GM19035 (cell line): ENCODE data around the gene PCIF1.
"Not testable (repeated sequence)": the region's sequence is repeated elsewhere in the genome, so short reads cannot be mapped to it uniquely, and the experiment has no call there.

ENCODE experiments used
- ATAC-seq: cut with Tn5 transposase; IDR thresholded peaks from one replicate; pipeline ENCODE4 v1.9.1; 2021; ENCODE audit not compliant: unreplicated experiment

Gene PCIF1

DNA sequence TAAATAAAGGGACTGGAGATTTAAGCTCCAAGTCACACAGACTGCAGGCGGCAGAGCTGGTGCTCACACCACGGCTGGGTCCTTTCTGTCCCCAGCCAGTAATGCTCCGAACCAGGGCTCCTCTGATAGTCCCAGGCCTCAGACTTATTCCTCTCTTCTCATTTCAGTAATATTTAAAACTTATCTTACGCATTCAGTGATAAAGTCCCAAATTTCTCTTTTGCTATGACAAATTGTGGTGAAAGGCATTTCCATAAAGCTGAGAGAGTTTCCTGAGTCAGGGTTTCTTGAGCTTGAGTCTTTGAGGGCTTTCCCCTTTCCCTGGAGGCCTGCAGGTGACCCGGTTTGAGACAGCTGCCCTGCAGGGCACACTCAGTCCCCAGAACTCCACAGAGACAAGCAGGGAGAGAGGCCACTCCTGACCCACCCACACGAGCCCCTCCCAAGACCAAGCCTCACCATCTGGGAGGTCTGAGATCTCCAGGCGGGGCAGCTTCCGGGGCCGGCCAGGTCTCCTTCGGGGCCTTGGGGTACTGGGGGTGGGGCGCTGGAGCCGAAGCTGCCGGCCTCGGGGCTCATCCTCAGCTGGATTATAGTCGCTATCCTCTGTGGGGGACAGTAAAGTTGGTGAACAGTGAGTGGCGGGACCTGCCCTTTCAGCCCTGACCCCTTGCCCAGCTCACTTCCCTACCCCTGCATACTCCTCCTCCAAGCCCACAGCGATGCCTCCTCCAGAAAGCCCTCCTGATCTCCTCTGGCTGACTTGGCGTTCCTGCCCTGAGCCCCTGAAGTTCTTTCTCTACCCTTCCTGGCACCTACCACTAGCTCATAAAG, 30.9 kb downstream of the PCIF1 start:
- ATAC-seq: no peak

DNA sequence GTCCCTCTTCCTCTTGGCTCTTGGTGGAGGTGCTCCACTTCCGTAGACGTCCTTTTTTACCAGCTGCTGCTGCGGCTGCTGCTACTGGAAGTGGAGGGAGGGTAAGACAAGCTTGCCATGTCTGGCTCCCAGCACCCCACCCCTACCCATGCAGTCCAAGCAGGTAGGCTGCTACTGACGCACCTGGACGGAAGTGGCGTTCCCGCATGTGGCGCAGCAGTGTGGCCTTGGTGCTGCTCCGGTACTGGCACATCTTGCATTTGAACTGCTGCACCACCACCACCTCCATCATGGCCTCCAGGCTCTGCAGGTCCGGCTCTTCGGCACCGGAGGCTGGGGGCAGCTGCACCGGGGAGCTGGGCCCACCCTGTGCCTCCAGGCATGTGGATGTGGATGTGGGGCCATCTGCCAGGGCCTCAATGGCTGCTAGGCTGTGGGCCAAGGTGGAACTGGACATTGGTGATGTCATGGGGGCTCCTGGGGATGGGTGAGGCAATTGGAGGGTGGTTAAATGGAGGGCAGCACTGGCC, 33.1 kb downstream of the PCIF1 start:
- no peak for ATAC-seq

DNA sequence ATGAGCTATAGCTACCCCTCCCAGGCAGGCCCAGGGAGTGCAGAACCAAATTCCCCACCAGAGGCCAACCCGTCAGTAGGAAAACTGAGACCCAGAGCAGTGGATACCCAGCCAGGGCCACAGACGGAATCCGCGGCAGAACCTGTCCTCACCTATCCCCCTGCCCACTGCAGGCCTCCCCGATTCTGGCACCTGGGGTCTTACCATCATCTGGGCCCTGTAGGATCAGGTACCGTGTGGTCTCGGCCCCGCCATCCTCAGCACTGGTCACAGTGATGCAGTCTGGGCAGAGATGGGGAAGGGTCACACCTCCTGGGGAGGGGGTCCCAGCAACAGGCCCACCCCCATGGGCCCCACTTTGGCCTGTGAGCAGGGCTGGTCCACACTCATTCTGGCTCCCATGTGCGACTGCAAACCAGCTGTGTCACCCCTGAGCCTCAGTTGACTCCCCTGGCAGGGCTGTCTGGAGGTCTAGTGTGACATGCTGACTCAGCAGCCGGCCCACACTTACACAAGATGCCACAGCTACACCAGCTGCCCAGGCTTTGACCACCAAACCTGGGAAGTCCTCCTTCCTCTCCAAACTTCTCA, 33.7 kb downstream of the PCIF1 start:
- ATAC-seq: no peak

DNA sequence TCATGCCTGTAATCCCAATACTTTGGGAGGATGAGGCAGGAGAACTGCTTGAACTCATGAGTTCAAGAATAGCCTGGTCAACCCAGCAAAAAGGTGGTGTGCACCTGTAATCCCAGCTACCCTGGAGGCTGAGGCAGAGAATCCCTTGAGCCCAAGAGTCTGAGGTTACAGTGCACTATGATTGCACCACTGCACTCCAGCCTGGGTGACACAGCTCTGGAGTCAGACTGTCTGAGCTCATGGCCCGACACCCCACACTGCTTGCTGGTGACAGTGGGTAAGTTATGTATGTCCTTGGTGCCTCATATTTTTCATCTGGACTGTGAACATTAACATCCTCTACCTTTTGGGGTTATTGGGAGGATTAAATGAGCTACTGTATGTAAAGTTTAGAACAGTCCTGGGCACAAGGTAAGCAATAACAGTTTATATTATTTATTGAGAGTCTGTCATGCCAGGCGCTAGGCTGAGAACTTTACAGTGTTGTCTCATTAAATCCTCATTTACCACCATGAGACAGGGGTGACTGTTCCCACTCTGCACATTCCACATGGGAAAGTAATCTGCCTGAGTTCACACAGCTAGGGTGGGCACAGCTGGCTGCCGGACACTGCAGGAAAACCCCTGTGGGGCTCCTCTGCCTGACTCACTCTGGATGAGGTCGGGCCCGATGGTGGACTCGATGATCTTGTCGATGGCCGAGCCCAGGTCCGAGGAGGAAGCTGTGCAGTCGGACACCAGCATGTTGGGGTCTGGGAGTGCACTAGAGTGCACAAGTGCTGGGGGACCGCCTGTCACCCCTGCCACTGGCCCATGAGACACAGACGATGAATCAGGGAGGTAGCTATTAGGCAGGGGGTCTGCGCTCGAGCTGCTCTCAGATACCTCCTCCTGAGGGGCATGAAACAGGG, 34.6 kb downstream of the PCIF1 start:
- no peak for ATAC-seq

DNA sequence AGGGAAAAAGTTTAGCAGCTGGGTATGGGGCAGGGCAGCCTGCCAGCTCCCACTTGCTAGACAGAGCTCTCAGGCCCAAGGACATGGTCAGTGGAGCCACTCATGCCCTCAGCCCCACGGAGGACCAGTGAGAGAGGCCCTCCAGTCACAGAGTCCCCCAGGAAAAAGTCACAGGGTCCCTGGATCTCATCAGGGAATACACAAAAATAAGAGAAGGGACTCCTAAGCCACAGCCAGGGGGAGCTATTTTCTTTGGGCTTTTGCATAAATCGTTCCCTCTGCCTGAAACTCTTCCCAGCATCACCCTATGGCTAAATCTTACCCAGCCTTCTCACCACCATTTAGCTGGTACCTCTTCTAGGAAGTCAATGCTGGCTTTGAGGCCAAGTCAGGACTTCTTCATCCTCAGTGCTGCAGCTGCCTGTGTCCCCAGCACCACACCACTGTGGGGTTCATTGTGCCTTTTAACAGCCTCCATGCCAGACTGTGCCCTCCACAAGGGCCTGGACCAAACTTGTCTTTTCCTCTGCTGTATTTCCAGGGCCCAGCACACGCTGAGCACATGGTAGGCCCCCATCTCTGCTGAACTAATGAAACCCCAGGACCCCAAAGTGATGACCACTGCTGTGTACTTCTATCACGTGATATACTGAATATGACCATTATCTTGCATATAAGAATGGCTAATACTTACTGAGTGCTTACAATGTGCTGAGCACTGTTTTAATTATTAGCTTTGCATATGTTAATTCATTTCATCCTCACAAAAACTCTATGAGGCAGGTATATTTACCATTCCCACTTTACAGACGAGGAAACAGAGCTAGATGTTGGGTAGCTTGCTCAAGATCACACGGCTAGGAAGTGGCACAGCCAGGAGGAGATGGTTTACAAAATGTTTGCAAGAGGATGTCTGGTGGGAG, 35.5 kb downstream of the PCIF1 start:
- ATAC-seq: no peak

DNA sequence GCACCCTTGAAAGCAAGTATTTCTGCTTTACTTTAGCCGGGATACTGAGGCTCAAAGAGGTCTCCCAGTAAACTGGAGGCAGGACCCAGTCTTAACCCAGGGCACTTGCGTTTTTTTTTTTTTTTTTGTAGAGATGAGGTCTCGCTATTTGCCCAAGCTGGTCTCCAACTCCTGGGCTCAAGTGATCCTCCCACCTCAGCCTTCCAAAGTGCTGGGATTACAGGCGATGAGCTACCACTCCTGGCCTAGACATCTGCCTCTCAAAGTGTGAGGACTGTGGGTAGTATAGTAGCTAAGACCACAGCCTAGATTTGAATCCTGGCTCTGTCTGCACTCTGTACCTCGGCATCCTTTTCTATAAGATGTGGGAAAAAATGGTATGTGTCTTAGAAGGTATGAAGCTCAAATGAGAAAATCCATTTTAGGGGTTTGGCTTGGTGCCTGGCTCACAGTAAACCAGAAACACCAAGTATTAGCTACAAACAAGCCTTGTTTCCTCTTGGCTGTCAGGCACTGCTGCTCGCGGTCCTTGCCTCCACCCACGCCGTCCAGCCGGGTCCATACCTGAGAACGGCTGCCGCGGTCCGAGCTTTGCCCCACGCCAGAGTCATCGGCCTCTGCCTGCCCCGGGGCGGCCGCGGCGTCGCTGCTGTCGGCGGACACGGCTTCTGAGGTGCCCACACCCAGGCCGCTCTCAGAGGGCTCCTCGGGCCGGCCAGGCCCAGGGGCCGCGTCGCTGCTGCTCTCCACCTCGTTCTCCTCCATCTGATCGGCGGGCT, 36.4 kb downstream of the PCIF1 start:
- ATAC-seq: peak; percentile 10

GRCh38 chr20:45971425-45971674, 36.9 kb downstream of the PCIF1 start:
- ATAC-seq: peak; percentile 25

DNA sequence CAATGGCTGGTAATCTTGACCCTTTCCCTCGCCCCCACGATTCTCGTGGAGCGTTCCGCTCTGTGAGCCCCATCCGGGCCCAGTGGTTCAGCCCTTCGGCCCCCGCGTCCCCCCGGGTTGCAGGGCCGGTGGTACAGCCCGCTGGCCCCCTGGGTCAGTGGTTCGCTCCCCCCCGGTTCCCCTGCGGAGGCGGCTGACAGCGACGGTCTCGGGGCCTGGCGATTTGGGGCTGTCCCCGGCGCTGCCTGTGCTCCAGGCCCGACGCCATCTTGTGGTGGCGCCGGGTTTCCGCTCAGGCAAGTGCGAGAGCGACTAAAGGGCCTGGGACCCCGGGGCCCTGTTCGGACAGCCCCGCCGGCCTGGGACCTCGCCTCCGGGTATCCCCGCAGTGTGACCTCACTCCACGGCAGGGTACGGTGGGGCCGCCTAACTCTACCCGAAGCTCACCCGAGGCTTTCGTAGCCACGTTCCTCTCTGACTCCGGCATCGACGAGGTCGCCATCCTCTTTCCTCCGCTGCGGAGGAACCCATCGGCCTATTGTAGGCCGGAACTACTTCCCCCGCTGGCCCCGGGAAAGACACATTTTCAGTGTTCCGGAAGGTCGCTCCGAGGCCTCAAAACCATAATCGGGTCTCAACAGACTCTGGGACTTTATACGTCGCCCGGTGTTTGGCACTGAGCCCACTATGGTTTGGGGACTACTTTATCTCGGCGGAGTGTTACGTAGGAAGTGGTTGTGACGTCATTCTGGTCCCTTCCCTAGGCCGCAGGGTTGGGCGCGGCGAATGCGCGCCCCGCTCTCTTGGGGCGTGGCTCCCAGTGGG, 37.4 kb downstream of the PCIF1 start, which contains the start of gene ZNF335:
ZNF335 (minus strand) TSS at position 529 of the 825 bp plus-strand sequence. CDS start 793 bp downstream, outside the sequence.
- ATAC-seq: peak; percentile 71

DNA sequence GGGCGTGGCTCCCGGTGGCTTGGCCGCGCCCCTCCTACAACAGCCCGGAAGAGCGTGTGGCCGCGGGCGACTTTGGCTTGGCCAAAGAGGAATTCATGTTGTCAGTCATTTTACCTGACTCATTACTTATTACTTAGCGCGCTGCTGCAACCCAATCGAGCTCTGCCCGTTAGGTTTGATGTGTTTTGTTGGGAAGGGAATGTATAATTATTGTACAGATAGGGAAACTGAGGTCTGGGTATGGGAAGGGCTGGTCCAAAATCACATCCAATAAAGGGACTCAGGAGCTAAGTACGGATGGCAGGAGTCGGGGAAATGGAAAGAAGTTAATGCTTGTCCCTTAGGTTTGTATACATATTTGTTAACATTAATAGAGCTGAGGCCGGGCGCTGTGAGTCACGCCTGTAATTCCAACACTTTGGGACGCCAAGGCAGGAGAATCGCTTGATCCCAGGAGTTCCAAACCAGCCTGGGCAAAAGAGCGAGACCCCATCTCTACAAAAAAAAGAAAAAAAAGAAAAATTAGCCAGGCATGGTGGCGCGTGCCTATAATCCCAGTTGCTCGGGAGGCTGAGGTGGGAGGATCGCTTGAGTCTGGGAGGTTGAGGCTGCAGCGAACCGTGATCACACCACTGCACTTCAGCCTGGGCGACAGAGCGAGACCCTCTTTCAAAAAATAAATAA, 38.2 kb downstream of the PCIF1 start:
- ATAC-seq: no peak

DNA sequence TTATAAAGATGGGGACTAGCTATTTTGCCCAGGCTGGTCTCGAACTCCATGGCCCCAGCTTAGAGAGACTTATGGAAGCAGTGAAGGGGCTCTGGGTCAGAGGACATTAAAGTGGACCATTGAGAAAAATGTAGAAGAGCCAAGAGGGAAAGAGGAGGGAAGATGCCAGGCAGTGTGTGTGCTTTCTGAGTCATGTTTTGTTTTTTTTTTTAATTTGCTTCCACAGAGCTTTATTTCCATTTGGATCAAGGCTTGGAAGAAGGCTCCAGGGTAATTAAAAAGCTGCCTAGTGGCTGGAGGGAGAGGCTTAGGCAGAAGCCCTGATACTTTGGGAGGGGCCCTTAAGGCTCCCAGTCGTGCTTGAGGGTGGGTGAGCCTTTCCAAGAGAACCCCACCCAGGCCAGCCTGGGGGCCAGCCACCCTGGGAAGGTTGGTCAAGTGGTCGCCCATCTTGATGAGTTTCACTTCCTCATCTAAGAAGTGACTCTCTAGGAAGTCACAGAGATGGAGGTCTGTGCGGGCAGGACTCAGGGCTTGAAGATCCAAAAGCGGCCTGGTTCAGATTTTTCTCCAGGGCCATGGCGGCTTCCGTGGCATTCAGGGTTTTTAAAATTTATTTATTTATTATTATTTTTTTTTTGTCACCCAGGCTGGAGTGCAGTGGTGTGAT, 40.5 kb downstream of the PCIF1 start:
- ATAC-seq: no peak

- no peak for ATAC-seq
Observed at GRCh38 chr20:45975686-45976085, 41.2 kb downstream of the PCIF1 start.

- no peak for ATAC-seq
Observed at GRCh38 chr20:45976086-45976485, 41.6 kb downstream of the PCIF1 start.

GRCh38 chr20:45981261-45981660, 46.8 kb downstream of the PCIF1 start:
- no peak for ATAC-seq

GRCh38 chr20:45983279-45983743, 48.8 kb downstream of the PCIF1 start:
- no peak for ATAC-seq

GRCh38 chr20:45985573-45985972, 51.1 kb downstream of the PCIF1 start:
- ATAC-seq: no peak

- ATAC-seq: no peak
Observed at GRCh38 chr20:45987108-45987780, 52.8 kb downstream of the PCIF1 start.

DNA sequence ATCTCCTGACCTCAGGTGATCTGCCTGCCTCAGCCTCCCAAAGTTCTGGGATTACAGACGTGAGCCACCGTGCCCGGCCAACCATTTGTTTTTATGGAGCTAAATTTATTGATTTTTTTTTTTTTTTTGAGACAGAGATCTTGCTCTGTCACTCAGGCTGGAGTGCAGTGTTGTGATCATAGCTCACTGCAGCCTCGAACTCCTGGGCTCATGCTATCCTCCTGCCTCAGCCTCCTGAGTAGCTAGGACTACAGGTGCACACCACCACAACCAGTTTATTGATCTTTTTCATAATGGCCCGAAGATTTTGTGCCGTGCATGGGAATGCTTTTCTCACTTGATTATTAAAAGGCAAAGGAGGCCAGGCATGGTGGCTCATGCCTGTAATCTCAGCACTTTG, 54.3 kb downstream of the PCIF1 start:
- ATAC-seq: not testable (repeated sequence)
